ENCODE measurements around the gene PAQR4. TPM values are rescaled to one million over a fixed set of nuclear protein-coding genes. Genes with fewer than 3 reads are reported as not detected.
A peak's percentile ranks its signal among the peaks of the same experiment; 100 is the strongest.

PAQR4 gene
- total RNA-seq, 1 donor from 2014 or later: 11.8 TPM

DNA sequence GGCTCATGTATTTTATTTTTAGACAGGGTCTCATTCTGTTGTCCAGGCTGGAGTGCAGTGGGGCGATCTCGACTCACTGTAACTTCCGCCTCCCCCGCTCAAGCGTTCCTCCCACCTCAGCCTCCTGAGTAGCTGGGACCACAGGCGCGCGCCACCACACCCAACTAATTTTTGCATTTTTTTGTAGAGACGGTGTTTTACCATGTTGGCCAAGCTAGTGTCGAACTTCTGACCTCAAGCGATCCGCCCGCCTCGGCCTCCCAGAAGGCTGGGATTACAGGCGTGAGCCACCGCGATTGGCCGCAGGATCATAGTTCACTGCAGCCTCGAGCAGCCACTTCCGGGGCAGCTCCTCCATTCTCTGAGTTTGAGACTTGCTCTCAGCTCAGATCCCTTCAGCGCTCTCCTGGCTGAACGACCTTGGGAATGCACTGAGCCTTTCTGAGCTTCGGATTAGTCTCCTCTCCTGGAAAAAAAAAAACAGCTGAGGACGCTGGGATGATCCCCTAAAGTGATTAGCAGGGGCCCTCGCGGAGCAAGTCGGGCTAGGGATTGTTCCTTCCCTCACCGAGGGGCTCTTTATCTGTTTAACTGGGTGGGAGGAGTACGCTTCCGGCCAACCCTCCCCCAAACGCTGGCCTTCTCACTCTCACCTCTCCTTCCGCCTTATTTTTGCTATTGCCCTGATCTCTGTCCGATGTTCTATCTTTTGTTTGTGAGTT, 12.2 kb downstream of the PAQR4 start:
- Mint-ChIP-seq H3K36me3 (ENCODE audit: low read depth, unreplicated experiment) (no peaks in the 10 kb centered on the region), H3K4me1 (ENCODE audit: unreplicated experiment) (peaks cover 13% of the 10 kb centered on the region), H3K4me3 (ENCODE audit: unreplicated experiment) (peak overlapping the region; percentile 51), H3K27me3 (ENCODE audit: unreplicated experiment) (peaks cover 7% of the 10 kb centered on the region), H3K27ac (ENCODE audit: unreplicated experiment) (peak overlapping the region; percentile 25), H3K9me3 (ENCODE audit: unreplicated experiment) (no peaks in the 10 kb centered on the region)
- TF ChIP-seq, protein P1, sequence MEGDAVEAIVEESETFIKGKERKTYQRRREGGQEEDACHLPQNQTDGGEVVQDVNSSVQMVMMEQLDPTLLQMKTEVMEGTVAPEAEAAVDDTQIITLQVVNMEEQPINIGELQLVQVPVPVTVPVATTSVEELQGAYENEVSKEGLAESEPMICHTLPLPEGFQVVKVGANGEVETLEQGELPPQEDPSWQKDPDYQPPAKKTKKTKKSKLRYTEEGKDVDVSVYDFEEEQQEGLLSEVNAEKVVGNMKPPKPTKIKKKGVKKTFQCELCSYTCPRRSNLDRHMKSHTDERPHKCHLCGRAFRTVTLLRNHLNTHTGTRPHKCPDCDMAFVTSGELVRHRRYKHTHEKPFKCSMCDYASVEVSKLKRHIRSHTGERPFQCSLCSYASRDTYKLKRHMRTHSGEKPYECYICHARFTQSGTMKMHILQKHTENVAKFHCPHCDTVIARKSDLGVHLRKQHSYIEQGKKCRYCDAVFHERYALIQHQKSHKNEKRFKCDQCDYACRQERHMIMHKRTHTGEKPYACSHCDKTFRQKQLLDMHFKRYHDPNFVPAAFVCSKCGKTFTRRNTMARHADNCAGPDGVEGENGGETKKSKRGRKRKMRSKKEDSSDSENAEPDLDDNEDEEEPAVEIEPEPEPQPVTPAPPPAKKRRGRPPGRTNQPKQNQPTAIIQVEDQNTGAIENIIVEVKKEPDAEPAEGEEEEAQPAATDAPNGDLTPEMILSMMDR (IDR thresholded peaks at IDR 0.05; ENCODE audit: unreplicated experiment): no peak
- DNase-seq (ENCODE audit: low spot score): no peak

DNA sequence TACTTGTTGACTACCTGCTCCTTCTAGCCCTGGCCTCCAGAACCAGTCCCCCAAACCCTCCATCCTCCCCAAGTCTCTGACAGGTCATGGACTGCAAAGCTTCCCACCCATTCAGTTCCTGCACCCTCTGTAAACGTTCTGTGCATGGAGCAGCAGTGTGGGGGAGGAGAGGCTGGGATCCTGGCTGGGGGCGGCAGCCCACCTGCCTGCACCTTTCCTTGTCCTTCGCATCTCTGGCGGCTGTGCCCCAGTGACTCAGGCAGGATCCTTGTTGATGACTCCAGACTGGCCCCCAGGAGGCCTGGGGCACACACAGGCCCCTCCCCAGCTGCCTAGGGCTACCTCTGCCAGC, 12.7 kb downstream of the PAQR4 start:
- H3K27ac Mint-ChIP-seq (ENCODE audit: unreplicated experiment): peak overlapping the region; percentile 25
- peaks cover 13% of the 10 kb centered on the region for H3K4me1 Mint-ChIP-seq (ENCODE audit: unreplicated experiment)
- H3K9me3 Mint-ChIP-seq (ENCODE audit: unreplicated experiment): no peaks in the 10 kb centered on the region
- H3K27me3 Mint-ChIP-seq (ENCODE audit: unreplicated experiment): peaks cover 7% of the 10 kb centered on the region
- TF ChIP-seq, protein P1 (IDR thresholded peaks at IDR 0.05; ENCODE audit: unreplicated experiment): no peak
- no peaks in the 10 kb centered on the region for H3K36me3 Mint-ChIP-seq (ENCODE audit: low read depth, unreplicated experiment)
- peak overlapping the region; percentile 51 for H3K4me3 Mint-ChIP-seq (ENCODE audit: unreplicated experiment)
- no peak for DNase-seq (ENCODE audit: low spot score)

DNA sequence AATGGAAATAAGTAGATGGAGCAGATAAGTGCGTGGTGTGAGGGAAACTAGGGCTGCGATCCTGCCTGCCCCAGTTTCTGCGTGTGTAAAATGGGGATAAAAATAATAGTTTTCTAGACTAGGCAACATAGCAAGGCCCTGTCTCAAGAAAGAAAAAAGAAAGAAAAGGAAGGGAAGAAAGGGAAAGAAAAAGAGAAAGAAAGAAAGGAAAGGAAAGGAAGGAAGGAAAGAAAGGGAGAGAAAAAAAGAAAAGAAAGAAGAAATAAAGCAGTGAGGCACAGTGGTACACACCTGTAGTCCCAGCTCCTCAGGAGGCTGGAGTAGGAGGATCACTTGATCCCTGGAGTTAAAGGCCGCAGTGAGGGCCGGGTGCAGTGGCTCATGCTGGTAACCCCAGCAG, 13.3 kb downstream of the PAQR4 start:
- peaks cover 7% of the 10 kb centered on the region for H3K27me3 Mint-ChIP-seq (ENCODE audit: unreplicated experiment)

DNA sequence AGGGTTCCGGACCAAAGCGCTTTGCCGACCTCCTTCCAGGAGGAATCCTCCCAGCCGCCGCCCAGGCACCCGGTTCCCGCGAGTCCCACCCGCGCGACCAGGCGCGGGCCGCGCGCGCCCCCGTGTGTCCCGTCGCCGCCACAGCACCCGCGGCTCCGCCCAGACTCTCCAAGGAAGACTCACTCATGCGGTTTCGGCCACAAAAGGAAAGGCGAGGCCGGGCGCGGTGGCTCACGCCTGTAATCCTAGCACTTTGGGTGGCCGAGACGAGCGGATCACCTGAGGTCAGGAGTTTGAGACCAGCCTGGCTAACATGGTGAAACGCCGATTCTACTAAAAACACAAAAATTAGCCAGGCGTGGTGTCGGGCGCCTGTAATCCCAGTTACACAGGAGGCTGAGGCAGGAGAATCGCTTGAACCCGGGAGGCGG, 14.6 kb downstream of the PAQR4 start:
- H3K9me3 Mint-ChIP-seq (ENCODE audit: unreplicated experiment): no peaks in the 10 kb centered on the region
- peaks cover 7% of the 10 kb centered on the region for H3K27me3 Mint-ChIP-seq (ENCODE audit: unreplicated experiment)
- H3K27ac Mint-ChIP-seq (ENCODE audit: unreplicated experiment): no peak overlapping the region
- peaks cover 13% of the 10 kb centered on the region for H3K4me1 Mint-ChIP-seq (ENCODE audit: unreplicated experiment)
- no peaks in the 10 kb centered on the region for H3K36me3 Mint-ChIP-seq (ENCODE audit: low read depth, unreplicated experiment)
- TF ChIP-seq, protein P1 (IDR thresholded peaks at IDR 0.05; ENCODE audit: unreplicated experiment): peak; percentile 85
- peak; percentile 95 for DNase-seq (ENCODE audit: low spot score)
- H3K4me3 Mint-ChIP-seq (ENCODE audit: unreplicated experiment): no peak overlapping the region

More for the DNA sequence above, 13.3 kb downstream of the PAQR4 start:
- Mint-ChIP-seq H3K4me3 (ENCODE audit: unreplicated experiment) (no peak overlapping the region), H3K9me3 (ENCODE audit: unreplicated experiment) (no peaks in the 10 kb centered on the region), H3K36me3 (ENCODE audit: low read depth, unreplicated experiment) (no peaks in the 10 kb centered on the region), H3K4me1 (ENCODE audit: unreplicated experiment) (peaks cover 13% of the 10 kb centered on the region), H3K27ac (ENCODE audit: unreplicated experiment) (no peak overlapping the region)
- TF ChIP-seq, protein P1 (IDR thresholded peaks at IDR 0.05; ENCODE audit: unreplicated experiment): no peak
- no peak for DNase-seq (ENCODE audit: low spot score)

DNA sequence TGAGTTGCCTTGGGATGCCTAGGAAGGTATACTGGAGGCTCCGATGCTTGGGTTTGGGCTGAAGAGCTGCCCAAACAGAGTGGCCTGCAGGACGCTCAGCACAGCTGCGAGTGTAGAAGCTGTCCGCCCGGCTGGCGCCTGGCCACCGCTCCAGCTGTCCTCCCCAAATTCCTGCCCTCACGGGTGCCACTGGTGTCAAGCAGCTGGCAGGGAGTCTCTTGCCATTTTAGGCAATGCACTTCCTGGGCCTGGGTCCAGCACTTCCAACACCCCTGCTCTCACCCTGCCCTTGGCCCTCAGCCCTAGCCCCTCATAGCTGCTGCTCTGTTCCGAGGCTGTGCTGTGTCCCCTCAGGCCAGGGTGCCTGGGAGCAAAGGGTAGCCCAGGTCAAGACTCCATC, 16.3 kb downstream of the PAQR4 start:
- peaks cover 13% of the 10 kb centered on the region for H3K4me1 Mint-ChIP-seq (ENCODE audit: unreplicated experiment)
- H3K36me3 Mint-ChIP-seq (ENCODE audit: low read depth, unreplicated experiment): no peaks in the 10 kb centered on the region
- peaks cover 7% of the 10 kb centered on the region for H3K27me3 Mint-ChIP-seq (ENCODE audit: unreplicated experiment)
- no peak overlapping the region for H3K27ac Mint-ChIP-seq (ENCODE audit: unreplicated experiment)
- DNase-seq (ENCODE audit: low spot score): no peak
- H3K9me3 Mint-ChIP-seq (ENCODE audit: unreplicated experiment): no peaks in the 10 kb centered on the region
- TF ChIP-seq, protein P1 (IDR thresholded peaks at IDR 0.05; ENCODE audit: unreplicated experiment): no peak
- no peak overlapping the region for H3K4me3 Mint-ChIP-seq (ENCODE audit: unreplicated experiment)
